HG03571 (cell line): ENCODE measurements around the gene EFL1.

ENCODE experiments used
- ATAC-seq: cut with Tn5 transposase; IDR thresholded peaks from one replicate; pipeline ENCODE4 v1.9.1; 2021; ENCODE audit not compliant: unreplicated experiment

Gene EFL1

GRCh38 chr15:82093325-82093724, 169.2 kb downstream of the EFL1 start:
- ATAC-seq, result no peak

- no peak for ATAC-seq
These were observed 170.8 kb downstream of the EFL1 start for GRCh38 chr15:82091636-82092140.

- no peak for ATAC-seq
These were observed 176.1 kb downstream of the EFL1 start for GRCh38 chr15:82086243-82086995.

GRCh38 chr15:82081914-82082762, 180.4 kb downstream of the EFL1 start:
- ATAC-seq, result no peak

GRCh38 chr15:82080774-82081173, 181.8 kb downstream of the EFL1 start:
- ATAC-seq, result no peak
